ENCODE results near the gene NANOS3.

NANOS3 gene

DNA sequence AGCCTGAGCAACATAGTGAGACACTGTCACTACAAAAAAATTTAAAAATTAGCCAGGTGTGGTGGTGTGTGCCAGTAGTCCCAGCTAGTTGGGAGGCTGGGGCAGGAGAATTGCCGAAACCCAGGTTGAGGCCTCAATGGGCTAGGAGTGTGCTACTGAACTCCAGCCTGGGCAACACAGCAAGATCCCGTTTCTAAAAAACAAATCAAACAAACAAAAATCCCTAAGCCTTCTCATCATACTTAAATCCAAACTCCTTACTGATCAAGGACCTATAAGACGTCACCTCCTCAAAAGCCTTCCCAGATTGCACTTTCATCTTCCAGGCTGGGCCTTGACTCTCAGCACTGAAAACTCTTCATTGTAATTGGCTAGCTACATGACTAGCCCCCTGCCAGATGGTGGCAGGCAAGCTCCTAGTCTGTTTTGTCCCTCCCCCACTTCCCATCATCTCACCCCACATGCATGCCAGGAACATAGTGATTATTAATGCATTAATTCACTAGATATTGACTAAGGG, 17.5 kb upstream of the NANOS3 start:
- Histone ChIP-seq H3K27ac (replicated peaks) (no peak overlapping the region), H3K27me3 (ENCODE audit: insufficient read depth, poor library complexity, severe bottlenecking) (peaks cover 5% of the 10 kb centered on the region), H3K4me3 (replicated peaks; ENCODE audit: insufficient read depth, low read length) (no peak overlapping the region)
- TF ChIP-seq POLR2AphosphoS5 (IDR thresholded peaks at IDR 0.05; ENCODE audit: low read depth) (no peak), SPI1 (IDR thresholded peaks at IDR 0.05; ENCODE audit: borderline replicate concordance, low read depth) (no peak), GABPA (IDR thresholded peaks at IDR 0.05; ENCODE audit: low read depth) (no peak)
- TF ChIP-seq, protein P1, sequence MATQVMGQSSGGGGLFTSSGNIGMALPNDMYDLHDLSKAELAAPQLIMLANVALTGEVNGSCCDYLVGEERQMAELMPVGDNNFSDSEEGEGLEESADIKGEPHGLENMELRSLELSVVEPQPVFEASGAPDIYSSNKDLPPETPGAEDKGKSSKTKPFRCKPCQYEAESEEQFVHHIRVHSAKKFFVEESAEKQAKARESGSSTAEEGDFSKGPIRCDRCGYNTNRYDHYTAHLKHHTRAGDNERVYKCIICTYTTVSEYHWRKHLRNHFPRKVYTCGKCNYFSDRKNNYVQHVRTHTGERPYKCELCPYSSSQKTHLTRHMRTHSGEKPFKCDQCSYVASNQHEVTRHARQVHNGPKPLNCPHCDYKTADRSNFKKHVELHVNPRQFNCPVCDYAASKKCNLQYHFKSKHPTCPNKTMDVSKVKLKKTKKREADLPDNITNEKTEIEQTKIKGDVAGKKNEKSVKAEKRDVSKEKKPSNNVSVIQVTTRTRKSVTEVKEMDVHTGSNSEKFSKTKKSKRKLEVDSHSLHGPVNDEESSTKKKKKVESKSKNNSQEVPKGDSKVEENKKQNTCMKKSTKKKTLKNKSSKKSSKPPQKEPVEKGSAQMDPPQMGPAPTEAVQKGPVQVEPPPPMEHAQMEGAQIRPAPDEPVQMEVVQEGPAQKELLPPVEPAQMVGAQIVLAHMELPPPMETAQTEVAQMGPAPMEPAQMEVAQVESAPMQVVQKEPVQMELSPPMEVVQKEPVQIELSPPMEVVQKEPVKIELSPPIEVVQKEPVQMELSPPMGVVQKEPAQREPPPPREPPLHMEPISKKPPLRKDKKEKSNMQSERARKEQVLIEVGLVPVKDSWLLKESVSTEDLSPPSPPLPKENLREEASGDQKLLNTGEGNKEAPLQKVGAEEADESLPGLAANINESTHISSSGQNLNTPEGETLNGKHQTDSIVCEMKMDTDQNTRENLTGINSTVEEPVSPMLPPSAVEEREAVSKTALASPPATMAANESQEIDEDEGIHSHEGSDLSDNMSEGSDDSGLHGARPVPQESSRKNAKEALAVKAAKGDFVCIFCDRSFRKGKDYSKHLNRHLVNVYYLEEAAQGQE (IDR thresholded peaks at IDR 0.05; ENCODE audit: insufficient replicate concordance, low read depth): no peak
- TF ChIP-seq, protein P2, sequence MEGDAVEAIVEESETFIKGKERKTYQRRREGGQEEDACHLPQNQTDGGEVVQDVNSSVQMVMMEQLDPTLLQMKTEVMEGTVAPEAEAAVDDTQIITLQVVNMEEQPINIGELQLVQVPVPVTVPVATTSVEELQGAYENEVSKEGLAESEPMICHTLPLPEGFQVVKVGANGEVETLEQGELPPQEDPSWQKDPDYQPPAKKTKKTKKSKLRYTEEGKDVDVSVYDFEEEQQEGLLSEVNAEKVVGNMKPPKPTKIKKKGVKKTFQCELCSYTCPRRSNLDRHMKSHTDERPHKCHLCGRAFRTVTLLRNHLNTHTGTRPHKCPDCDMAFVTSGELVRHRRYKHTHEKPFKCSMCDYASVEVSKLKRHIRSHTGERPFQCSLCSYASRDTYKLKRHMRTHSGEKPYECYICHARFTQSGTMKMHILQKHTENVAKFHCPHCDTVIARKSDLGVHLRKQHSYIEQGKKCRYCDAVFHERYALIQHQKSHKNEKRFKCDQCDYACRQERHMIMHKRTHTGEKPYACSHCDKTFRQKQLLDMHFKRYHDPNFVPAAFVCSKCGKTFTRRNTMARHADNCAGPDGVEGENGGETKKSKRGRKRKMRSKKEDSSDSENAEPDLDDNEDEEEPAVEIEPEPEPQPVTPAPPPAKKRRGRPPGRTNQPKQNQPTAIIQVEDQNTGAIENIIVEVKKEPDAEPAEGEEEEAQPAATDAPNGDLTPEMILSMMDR (IDR thresholded peaks at IDR 0.05; ENCODE audit: insufficient read depth, low read length): no peak
- no peak for DNase-seq (ENCODE audit: low read depth in 1 of 2, low spot score in 1 of 2)

DNA sequence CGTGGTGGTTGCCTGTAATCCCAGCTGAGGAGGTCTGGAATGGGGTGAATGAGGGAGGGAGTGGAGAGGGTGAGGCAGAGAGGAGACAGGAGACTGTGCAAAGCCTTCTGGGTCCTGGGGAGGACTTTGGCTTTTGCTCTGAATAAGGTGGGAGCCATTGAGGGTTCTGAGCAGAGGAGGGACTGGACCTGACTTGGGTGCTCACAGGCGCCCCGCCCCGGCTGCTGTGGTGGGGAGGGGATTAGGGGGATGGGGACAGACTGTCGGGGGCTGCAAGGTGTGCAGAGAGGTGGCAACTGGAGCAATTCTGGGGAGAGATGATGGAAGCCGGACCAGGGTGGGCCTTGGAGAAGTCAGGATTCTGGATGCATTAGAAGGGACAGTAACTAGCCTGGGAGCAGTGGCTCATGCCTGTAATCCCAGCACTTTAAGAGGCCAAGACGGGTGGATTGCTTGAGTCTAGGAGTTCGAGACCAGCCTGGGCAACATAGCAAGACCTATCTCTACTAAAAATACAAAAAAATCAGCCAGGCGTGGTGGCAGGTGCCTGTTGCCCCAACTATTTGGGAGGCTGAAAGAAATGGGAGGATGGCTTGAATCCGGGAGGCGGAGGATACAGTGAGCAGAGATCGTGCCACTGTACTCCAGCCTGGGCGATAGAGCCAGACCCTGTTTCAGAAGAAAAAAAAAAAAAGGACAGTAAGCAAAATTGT, 16.1 kb upstream of the NANOS3 start:
- TF ChIP-seq, protein P1 (IDR thresholded peaks at IDR 0.05; ENCODE audit: insufficient replicate concordance, low read depth): no peak
- TF ChIP-seq SPI1 (IDR thresholded peaks at IDR 0.05; ENCODE audit: borderline replicate concordance, low read depth) (no peak), GABPA (IDR thresholded peaks at IDR 0.05; ENCODE audit: low read depth) (no peak), POLR2AphosphoS5 (IDR thresholded peaks at IDR 0.05; ENCODE audit: low read depth) (no peak)
- TF ChIP-seq, protein P2 (IDR thresholded peaks at IDR 0.05; ENCODE audit: insufficient read depth, low read length): no peak
- DNase-seq (ENCODE audit: low read depth in 1 of 2, low spot score in 1 of 2): no peak
- H3K27ac ChIP-seq (replicated peaks): no peak overlapping the region
- peaks cover 10% of the 10 kb centered on the region for H3K27me3 ChIP-seq (ENCODE audit: insufficient read depth, poor library complexity, severe bottlenecking)
- no peak overlapping the region for H3K4me3 ChIP-seq (replicated peaks; ENCODE audit: insufficient read depth, low read length)

DNA sequence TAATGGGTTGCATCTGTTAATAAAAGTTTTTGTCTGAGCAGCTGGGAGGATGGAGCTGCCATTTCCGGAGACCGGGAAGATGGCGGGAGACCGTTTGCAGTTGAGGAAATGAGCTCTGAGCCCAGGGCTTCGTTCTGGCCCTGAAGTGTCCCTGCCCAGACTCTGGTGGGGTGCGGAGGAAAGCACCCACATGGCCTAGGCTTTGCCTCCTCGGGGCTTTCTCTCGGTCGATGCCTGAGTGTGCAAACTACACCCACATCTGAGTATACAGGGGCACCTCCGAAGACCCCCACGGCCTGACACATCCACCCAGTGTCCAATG, 15.6 kb upstream of the NANOS3 start:
- H3K4me3 ChIP-seq (replicated peaks; ENCODE audit: insufficient read depth, low read length): no peak overlapping the region
- TF ChIP-seq SPI1 (IDR thresholded peaks at IDR 0.05; ENCODE audit: borderline replicate concordance, low read depth): no peak
- TF ChIP-seq, protein P2 (IDR thresholded peaks at IDR 0.05; ENCODE audit: insufficient read depth, low read length): no peak
- TF ChIP-seq, protein P1 (IDR thresholded peaks at IDR 0.05; ENCODE audit: insufficient replicate concordance, low read depth): no peak
- peak overlapping the region; percentile 63 for H3K27ac ChIP-seq (replicated peaks)
- peaks cover 15% of the 10 kb centered on the region for H3K27me3 ChIP-seq (ENCODE audit: insufficient read depth, poor library complexity, severe bottlenecking)
- DNase-seq (ENCODE audit: low read depth in 1 of 2, low spot score in 1 of 2): no peak

Data from HL-60 (cell line).